GM23248 (cell line): ENCODE measurements around the gene STIM1.

Experiments used
- EZH2 ChIP-seq: fragments of 200-600 bp; sonication (generic); IDR thresholded peaks from 2 replicates; pipeline ENCODE4 v1.6.1; 2018; ENCODE audit warnings: antibody characterized with exemption, mild to moderate bottlenecking; ENCODE audit not compliant: insufficient read depth, poor library complexity, severe bottlenecking
- EZH2phosphoT487 ChIP-seq: fragments of 200-600 bp; sonication (generic); IDR thresholded peaks from 2 replicates; pipeline ENCODE4 v1.6.1; 2018; ENCODE audit warnings: antibody characterized with exemption, moderate library complexity, mild to moderate bottlenecking, low read depth; ENCODE audit not compliant: insufficient read depth

DNA sequence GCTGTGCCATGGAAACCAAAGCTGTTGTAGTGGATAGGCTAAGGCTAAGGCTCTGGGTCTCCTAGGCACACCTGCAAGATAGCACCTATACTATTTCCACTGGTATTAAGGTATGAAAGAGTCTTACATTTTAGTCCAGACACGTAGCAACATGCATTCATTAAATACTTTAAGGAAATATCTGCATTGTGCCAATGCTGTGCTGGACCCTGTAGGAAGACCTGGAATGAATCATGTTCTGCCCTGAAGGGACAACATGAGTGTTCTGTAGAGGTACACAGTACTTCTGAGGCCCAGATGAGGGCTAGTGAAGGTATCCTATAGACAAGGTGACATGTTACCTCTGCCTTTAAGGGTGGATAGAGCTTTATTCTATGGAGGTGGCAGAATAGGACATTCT is 204.0 kb downstream of the STIM1 start:
- no peak for TF ChIP-seq EZH2phosphoT487
- no peak for TF ChIP-seq EZH2
